KOPT-K1 (cell line): ENCODE measurements around the gene RICTOR.

Experiments
- H3K27ac ChIP-seq: fragments of 200-600 bp; sonication (generic); 2 replicates; pipeline ENCODE4 v1.5.1; 2016; ENCODE audit warnings: antibody characterized with exemption, mild to moderate bottlenecking, low read depth, low read length; ENCODE audit not compliant: poor library complexity, severe bottlenecking
- H3K36me3 ChIP-seq: fragments of 200-600 bp; sonication (generic); 2 replicates; pipeline ENCODE4 v1.5.1; 2017; ENCODE audit warnings: antibody characterized with exemption, mild to moderate bottlenecking, low read length, moderate library complexity; ENCODE audit not compliant: insufficient read depth
- H3K9me3 ChIP-seq: fragments of 200-600 bp; sonication (generic); 2 replicates; pipeline ENCODE4 v1.5.1; 2017; ENCODE audit warnings: antibody characterized with exemption, low read length, mild to moderate bottlenecking; ENCODE audit not compliant: insufficient read depth, poor library complexity, severe bottlenecking

Gene RICTOR

GRCh38 chr5:39106322-39106721 lies 32.1 kb upstream of the RICTOR start:
- Histone ChIP-seq H3K36me3 (peaks cover 57% of the 10 kb centered on the region), H3K9me3 (no peaks in the 10 kb centered on the region), H3K27ac (no peak overlapping the region)

- H3K27ac ChIP-seq = no peak overlapping the region
- H3K36me3 ChIP-seq = peaks cover 43% of the 10 kb centered on the region
Measured at GRCh38 chr5:39104221-39104620, 30.0 kb upstream of the RICTOR start.

GRCh38 chr5:39102684-39103155 lies 28.5 kb upstream of the RICTOR start:
- H3K27ac ChIP-seq = no peak overlapping the region
- H3K36me3 ChIP-seq = peaks cover 37% of the 10 kb centered on the region

More at GRCh38 chr5:39104221-39104620, 30.0 kb upstream of the RICTOR start:
- H3K9me3 ChIP-seq = no peaks in the 10 kb centered on the region

GRCh38 chr5:39100851-39101396 lies 26.7 kb upstream of the RICTOR start:
- no peak overlapping the region for H3K27ac ChIP-seq
- no peaks in the 10 kb centered on the region for H3K9me3 ChIP-seq

More at GRCh38 chr5:39102684-39103155, 28.5 kb upstream of the RICTOR start:
- no peaks in the 10 kb centered on the region for H3K9me3 ChIP-seq

GRCh38 chr5:39100301-39100850 lies 26.2 kb upstream of the RICTOR start:
- no peaks in the 10 kb centered on the region for H3K9me3 ChIP-seq
- H3K36me3 ChIP-seq = peaks cover 24% of the 10 kb centered on the region
- no peak overlapping the region for H3K27ac ChIP-seq

More at GRCh38 chr5:39100851-39101396, 26.7 kb upstream of the RICTOR start:
- peaks cover 24% of the 10 kb centered on the region for H3K36me3 ChIP-seq

- Histone ChIP-seq H3K36me3 (peaks cover 21% of the 10 kb centered on the region), H3K9me3 (no peaks in the 10 kb centered on the region), H3K27ac (no peak overlapping the region)
Measured at GRCh38 chr5:39099831-39100230, 25.6 kb upstream of the RICTOR start.

GRCh38 chr5:39093352-39093751 lies 19.2 kb upstream of the RICTOR start:
- Histone ChIP-seq H3K9me3 (peaks cover 3% of the 10 kb centered on the region), H3K36me3 (no peaks in the 10 kb centered on the region), H3K27ac (no peak overlapping the region)

- Histone ChIP-seq H3K36me3 (no peaks in the 10 kb centered on the region), H3K27ac (no peak overlapping the region), H3K9me3 (peaks cover 3% of the 10 kb centered on the region)
Measured at GRCh38 chr5:39092581-39093351, 18.6 kb upstream of the RICTOR start.

GRCh38 chr5:39091940-39092580 lies 17.9 kb upstream of the RICTOR start:
- no peak overlapping the region for H3K27ac ChIP-seq
- peaks cover 3% of the 10 kb centered on the region for H3K9me3 ChIP-seq
- no peaks in the 10 kb centered on the region for H3K36me3 ChIP-seq

- Histone ChIP-seq H3K27ac (no peak overlapping the region), H3K36me3 (no peaks in the 10 kb centered on the region), H3K9me3 (no peaks in the 10 kb centered on the region)
Measured at GRCh38 chr5:39083968-39084367, 9.8 kb upstream of the RICTOR start.

- Histone ChIP-seq H3K27ac (no peak overlapping the region), H3K9me3 (no peaks in the 10 kb centered on the region), H3K36me3 (no peaks in the 10 kb centered on the region)
Measured at GRCh38 chr5:39082995-39083394, 8.8 kb upstream of the RICTOR start.

GRCh38 chr5:39080597-39081204 lies 6.5 kb upstream of the RICTOR start:
- Histone ChIP-seq H3K9me3 (no peaks in the 10 kb centered on the region), H3K27ac (no peak overlapping the region), H3K36me3 (no peaks in the 10 kb centered on the region)

- H3K27ac ChIP-seq = no peak overlapping the region
- H3K9me3 ChIP-seq = no peaks in the 10 kb centered on the region
- H3K36me3 ChIP-seq = no peaks in the 10 kb centered on the region
Measured at GRCh38 chr5:39080168-39080567, 6.0 kb upstream of the RICTOR start.

GRCh38 chr5:39079147-39079546 lies 4.9 kb upstream of the RICTOR start:
- Histone ChIP-seq H3K27ac (no peak overlapping the region), H3K36me3 (no peaks in the 10 kb centered on the region)

More at GRCh38 chr5:39079147-39079546, 4.9 kb upstream of the RICTOR start:
- H3K9me3 ChIP-seq = no peaks in the 10 kb centered on the region
